HepG2 (cell line): Measurements from ENCODE around the gene TMEM121. TPM values are rescaled to one million over a fixed set of nuclear protein-coding genes. Genes with fewer than 3 reads are reported as not detected.
A peak's percentile ranks its signal among the peaks of the same experiment; 100 is the strongest.

ENCODE experiments used
- ARID2 ChIP-seq: sonication (generic); formaldehyde crosslinking; IDR thresholded peaks from 2 replicates; pipeline ENCODE4 v1.8.1; 2022; ENCODE audit warnings: mild to moderate bottlenecking, missing genetic modification reagents, borderline replicate concordance
- FOXK2 ChIP-seq: fragments of 450-650 bp; IDR thresholded peaks from 2 replicates; pipeline ENCODE4 v1.6.1; 2016
- HOXA9 ChIP-seq: sonication (generic); formaldehyde crosslinking; IDR thresholded peaks from 2 replicates; pipeline ENCODE4 v1.8.1; 2022; ENCODE audit warnings: missing genetic modification reagents, mild to moderate bottlenecking, moderate library complexity, borderline replicate concordance
- NRL ChIP-seq: sonication (generic); formaldehyde crosslinking; IDR thresholded peaks from 2 replicates; pipeline ENCODE4 v1.5.0; 2020; ENCODE audit warnings: missing genetic modification reagents, mild to moderate bottlenecking, moderate library complexity, borderline replicate concordance
- SAP130 ChIP-seq: IDR thresholded peaks from 2 replicates; pipeline ENCODE4 v1.6.1; 2016; ENCODE audit warnings: low read depth
- SMAD1 ChIP-seq: sonication (generic); formaldehyde crosslinking; IDR thresholded peaks from 2 replicates; pipeline ENCODE4 v1.4.0; 2020; ENCODE audit warnings: missing genetic modification reagents, low read depth, mild to moderate bottlenecking, borderline replicate concordance
- SOX5 ChIP-seq: IDR thresholded peaks from 2 replicates; pipeline ENCODE4 v1.6.1; 2016; ENCODE audit warnings: borderline replicate concordance
- SPEN ChIP-seq: sonication (generic); formaldehyde crosslinking; IDR thresholded peaks from 2 replicates; pipeline ENCODE4 v1.5.1; 2020; ENCODE audit warnings: low read depth, mild to moderate bottlenecking, missing genetic modification reagents
- XRCC5 ChIP-seq: fragments of 200-400 bp; formaldehyde crosslinking; optimal IDR thresholded peaks from 2 replicates; pipeline ENCODE3; 2017; ENCODE audit warnings: mild to moderate bottlenecking, low read length
- ZBTB42 ChIP-seq: sonication (generic); formaldehyde crosslinking; IDR thresholded peaks from 2 replicates; pipeline ENCODE4 v1.5.0; 2020; ENCODE audit warnings: mild to moderate bottlenecking, missing genetic modification reagents
- ZBTB7B ChIP-seq: sonication (generic); formaldehyde crosslinking; IDR thresholded peaks from 2 replicates; pipeline ENCODE4 v1.4.0; 2020; ENCODE audit warnings: missing genetic modification reagents
- ZFP36L1 ChIP-seq: sonication (generic); formaldehyde crosslinking; IDR thresholded peaks from 2 replicates; pipeline ENCODE4 v1.8.0; 2022; ENCODE audit warnings: mild to moderate bottlenecking, missing genetic modification reagents, moderate library complexity
- ZNF282 ChIP-seq: fragments of 450-650 bp; IDR thresholded peaks from 2 replicates; pipeline ENCODE4 v1.6.1; 2018; ENCODE audit not compliant: partially characterized antibody
- ZNF460 ChIP-seq: sonication (generic); formaldehyde crosslinking; IDR thresholded peaks from 2 replicates; pipeline ENCODE4 v1.5.1; 2020; ENCODE audit warnings: missing genetic modification reagents, mild to moderate bottlenecking, borderline replicate concordance
- ZNF501 ChIP-seq: sonication (generic); formaldehyde crosslinking; IDR thresholded peaks from 2 replicates; pipeline ENCODE4 v1.5.1; 2020; ENCODE audit warnings: mild to moderate bottlenecking, moderate library complexity, missing genetic modification reagents
- ZNF652 ChIP-seq: IDR thresholded peaks from 2 replicates; pipeline ENCODE4 v1.6.1; 2016; ENCODE audit warnings: low read depth, borderline replicate concordance
- polyA plus RNA-seq, 8 experiments: library from polyadenylated mRNA; depleted of rRNA in 3 of 8; stranded (reverse) in 7 of 8; unstranded in 1 of 8; fragments of >200 nt; fragmentation: Illumina TruSeq in 4 of 8; extraction: Trizol in 4 of 8; gene quantifications; 2 replicates each; pipeline versions ENCODE4 v1.2.1 to v1.2.3, GENCODE V29; 2011 to 2016; ENCODE audit warnings: low read depth in 4 of 8, missing spikeins in 1 of 8, mixed read lengths in 1 of 8; ENCODE audit not compliant: insufficient read depth in 1 of 8
- total RNA-seq, 5 experiments: library from RNA; depleted of rRNA; stranded (reverse); fragments of >200 nt; fragmentation: Illumina TruSeq; extraction: Trizol; gene quantifications; 2 replicates each; pipeline ENCODE4 v1.2.3, GENCODE V29; 2016; ENCODE audit warnings: low read depth in 1 of 5
- TF ChIP-seq, protein P1 (sequence below): sonication (generic); formaldehyde crosslinking; conservative IDR thresholded peaks from 2 replicates; pipeline ENCODE4 v1.4.0; 2020; ENCODE audit warnings: mild to moderate bottlenecking, missing genetic modification reagents, moderate library complexity
- TF ChIP-seq, protein P2 (sequence below): sonication (generic); formaldehyde crosslinking; IDR thresholded peaks from 2 replicates; pipeline ENCODE4 v1.8.0; 2022; ENCODE audit warnings: missing genetic modification reagents, mild to moderate bottlenecking, borderline replicate concordance
- TF ChIP-seq, protein P3 (sequence below): sonication (generic); formaldehyde crosslinking; IDR thresholded peaks from 2 replicates; pipeline ENCODE4 v1.4.0; 2020; ENCODE audit warnings: missing genetic modification reagents
- TF ChIP-seq, protein P4 (sequence below): sonication (generic); formaldehyde crosslinking; IDR thresholded peaks from 2 replicates; pipeline ENCODE4 v1.5.0; 2020; ENCODE audit warnings: mild to moderate bottlenecking, missing genetic modification reagents, moderate library complexity
- TF ChIP-seq, protein P5 (sequence below): IDR thresholded peaks from 2 replicates; pipeline ENCODE4 v1.6.1; 2016; ENCODE audit warnings: mild to moderate bottlenecking, missing biosample characterization, missing genetic modification reagents

Gene TMEM121
- total and polyA plus RNA-seq, 2 of the 13 experiments (the other 11 are each of a cell fraction or from before 2014, with no cell fraction given): 6.6 to 19.0 TPM

DNA sequence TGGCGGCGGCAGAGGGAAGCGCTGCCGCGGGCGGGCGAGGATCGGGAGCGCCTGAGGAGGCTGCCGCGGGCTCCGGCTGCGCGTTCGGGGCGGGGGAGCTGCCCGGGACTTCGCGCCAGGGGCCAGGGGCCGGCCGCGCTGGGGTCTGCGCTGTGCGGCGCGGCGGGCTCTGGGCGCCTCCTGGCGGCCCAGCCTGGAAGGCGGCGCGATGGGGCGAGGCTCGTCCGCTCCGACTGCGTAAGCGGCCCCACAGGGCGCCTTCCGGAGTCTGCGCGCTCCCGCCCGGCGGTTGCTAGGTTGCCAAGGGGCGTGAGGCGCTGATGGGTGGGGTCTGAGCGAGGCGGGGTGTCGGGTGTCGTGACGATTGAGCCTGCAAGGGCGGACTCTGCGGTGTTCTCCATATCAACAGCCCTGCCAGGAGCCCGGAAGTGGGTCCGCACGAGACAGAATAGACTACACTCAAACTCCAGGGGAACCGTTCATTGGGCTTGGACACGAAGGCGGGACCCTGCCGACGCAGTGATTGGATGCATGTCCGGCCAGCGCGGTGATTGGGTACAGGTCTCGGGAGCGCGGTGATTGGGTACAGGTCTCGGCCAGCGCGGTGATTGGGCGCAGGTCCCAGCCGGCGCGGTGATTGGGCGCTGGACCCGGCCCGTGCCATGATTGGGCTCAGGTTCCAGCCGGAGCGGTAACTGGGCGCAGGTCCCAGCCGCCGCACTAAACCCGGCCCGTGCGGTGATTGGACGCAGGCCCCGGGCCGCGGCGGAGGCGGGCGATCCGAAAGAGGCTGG is 35.6 kb upstream of the TMEM121 start, which contains the start of gene TEDC1 (continued):
- TF ChIP-seq, protein P1, sequence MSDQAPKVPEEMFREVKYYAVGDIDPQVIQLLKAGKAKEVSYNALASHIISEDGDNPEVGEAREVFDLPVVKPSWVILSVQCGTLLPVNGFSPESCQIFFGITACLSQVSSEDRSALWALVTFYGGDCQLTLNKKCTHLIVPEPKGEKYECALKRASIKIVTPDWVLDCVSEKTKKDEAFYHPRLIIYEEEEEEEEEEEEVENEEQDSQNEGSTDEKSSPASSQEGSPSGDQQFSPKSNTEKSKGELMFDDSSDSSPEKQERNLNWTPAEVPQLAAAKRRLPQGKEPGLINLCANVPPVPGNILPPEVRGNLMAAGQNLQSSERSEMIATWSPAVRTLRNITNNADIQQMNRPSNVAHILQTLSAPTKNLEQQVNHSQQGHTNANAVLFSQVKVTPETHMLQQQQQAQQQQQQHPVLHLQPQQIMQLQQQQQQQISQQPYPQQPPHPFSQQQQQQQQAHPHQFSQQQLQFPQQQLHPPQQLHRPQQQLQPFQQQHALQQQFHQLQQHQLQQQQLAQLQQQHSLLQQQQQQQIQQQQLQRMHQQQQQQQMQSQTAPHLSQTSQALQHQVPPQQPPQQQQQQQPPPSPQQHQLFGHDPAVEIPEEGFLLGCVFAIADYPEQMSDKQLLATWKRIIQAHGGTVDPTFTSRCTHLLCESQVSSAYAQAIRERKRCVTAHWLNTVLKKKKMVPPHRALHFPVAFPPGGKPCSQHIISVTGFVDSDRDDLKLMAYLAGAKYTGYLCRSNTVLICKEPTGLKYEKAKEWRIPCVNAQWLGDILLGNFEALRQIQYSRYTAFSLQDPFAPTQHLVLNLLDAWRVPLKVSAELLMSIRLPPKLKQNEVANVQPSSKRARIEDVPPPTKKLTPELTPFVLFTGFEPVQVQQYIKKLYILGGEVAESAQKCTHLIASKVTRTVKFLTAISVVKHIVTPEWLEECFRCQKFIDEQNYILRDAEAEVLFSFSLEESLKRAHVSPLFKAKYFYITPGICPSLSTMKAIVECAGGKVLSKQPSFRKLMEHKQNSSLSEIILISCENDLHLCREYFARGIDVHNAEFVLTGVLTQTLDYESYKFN (CRISPR knock-in tag): peak; percentile 54
- TF ChIP-seq ZFP36L1 (peak; percentile 84; the same call in 1 of the 2 replicates), ZBTB42 (CRISPR knock-in tag) (no peak), ARID2 (CRISPR knock-in tag) (peak; percentile 48; the same call in 1 of the 2 replicates), SAP130 (CRISPR knock-in tag) (peak; percentile 91), ZNF282 (no peak), SMAD1 (CRISPR knock-in tag) (no peak; the same call in 1 of the 2 replicates), XRCC5 (peak; percentile 28), ZBTB7B (peak; percentile 49; the same call in 1 of the 2 replicates), SOX5 (CRISPR knock-in tag) (peak; percentile 64; the same call in 1 of the 2 replicates), ZNF460 (CRISPR knock-in tag) (no peak; the same call in 1 of the 2 replicates), HOXA9 (CRISPR knock-in tag) (0 out of 2 replicates have a peak, but pooled peaks have one; percentile 39), FOXK2 (peak; percentile 95), ZNF652 (CRISPR knock-in tag) (no peak), NRL (CRISPR knock-in tag) (peak; percentile 70), SPEN (CRISPR knock-in tag) (peak; percentile 80), ZNF501 (peak; percentile 84)
- TF ChIP-seq, protein P2, sequence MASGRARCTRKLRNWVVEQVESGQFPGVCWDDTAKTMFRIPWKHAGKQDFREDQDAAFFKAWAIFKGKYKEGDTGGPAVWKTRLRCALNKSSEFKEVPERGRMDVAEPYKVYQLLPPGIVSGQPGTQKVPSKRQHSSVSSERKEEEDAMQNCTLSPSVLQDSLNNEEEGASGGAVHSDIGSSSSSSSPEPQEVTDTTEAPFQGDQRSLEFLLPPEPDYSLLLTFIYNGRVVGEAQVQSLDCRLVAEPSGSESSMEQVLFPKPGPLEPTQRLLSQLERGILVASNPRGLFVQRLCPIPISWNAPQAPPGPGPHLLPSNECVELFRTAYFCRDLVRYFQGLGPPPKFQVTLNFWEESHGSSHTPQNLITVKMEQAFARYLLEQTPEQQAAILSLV (CRISPR knock-in tag): peak; percentile 54; the same call in 1 of the 2 replicates
- TF ChIP-seq, protein P3, sequence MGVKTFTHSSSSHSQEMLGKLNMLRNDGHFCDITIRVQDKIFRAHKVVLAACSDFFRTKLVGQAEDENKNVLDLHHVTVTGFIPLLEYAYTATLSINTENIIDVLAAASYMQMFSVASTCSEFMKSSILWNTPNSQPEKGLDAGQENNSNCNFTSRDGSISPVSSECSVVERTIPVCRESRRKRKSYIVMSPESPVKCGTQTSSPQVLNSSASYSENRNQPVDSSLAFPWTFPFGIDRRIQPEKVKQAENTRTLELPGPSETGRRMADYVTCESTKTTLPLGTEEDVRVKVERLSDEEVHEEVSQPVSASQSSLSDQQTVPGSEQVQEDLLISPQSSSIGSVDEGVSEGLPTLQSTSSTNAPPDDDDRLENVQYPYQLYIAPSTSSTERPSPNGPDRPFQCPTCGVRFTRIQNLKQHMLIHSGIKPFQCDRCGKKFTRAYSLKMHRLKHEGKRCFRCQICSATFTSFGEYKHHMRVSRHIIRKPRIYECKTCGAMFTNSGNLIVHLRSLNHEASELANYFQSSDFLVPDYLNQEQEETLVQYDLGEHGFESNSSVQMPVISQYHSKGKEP (CRISPR knock-in tag): no peak
- TF ChIP-seq, protein P4, sequence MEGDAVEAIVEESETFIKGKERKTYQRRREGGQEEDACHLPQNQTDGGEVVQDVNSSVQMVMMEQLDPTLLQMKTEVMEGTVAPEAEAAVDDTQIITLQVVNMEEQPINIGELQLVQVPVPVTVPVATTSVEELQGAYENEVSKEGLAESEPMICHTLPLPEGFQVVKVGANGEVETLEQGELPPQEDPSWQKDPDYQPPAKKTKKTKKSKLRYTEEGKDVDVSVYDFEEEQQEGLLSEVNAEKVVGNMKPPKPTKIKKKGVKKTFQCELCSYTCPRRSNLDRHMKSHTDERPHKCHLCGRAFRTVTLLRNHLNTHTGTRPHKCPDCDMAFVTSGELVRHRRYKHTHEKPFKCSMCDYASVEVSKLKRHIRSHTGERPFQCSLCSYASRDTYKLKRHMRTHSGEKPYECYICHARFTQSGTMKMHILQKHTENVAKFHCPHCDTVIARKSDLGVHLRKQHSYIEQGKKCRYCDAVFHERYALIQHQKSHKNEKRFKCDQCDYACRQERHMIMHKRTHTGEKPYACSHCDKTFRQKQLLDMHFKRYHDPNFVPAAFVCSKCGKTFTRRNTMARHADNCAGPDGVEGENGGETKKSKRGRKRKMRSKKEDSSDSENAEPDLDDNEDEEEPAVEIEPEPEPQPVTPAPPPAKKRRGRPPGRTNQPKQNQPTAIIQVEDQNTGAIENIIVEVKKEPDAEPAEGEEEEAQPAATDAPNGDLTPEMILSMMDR: peak; percentile 80
- TF ChIP-seq, protein P5, sequence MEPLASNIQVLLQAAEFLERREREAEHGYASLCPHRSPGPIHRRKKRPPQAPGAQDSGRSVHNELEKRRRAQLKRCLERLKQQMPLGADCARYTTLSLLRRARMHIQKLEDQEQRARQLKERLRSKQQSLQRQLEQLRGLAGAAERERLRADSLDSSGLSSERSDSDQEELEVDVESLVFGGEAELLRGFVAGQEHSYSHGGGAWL: 0 out of 2 replicates have a peak, but pooled peaks have one; percentile 50
